ENCODE measurements around the gene L1TD1.
"Not testable (repeated sequence)": the region's sequence is repeated elsewhere in the genome, so short reads cannot be mapped to it uniquely, and the experiment has no call there.

The L1TD1 gene

DNA sequence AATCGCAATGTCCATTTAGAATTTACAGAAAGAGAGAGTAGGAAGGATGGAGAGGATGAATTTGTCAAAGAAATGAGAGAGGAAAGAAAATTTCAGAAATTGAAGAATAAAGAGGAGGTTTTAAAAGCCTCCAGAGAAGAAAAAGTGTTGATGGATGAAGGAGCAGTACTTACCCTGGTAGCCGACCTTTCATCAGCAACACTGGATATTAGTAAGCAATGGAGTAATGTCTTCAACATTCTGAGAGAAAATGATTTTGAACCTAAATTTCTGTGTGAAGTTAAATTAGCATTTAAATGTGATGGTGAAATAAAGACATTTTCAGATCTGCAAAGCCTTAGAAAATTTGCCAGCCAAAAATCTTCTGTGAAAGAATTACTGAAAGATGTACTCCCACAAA is 12.5 kb downstream of the L1TD1 start:
- no peak for DNase-seq (ENCODE audit: low read depth)

DNA sequence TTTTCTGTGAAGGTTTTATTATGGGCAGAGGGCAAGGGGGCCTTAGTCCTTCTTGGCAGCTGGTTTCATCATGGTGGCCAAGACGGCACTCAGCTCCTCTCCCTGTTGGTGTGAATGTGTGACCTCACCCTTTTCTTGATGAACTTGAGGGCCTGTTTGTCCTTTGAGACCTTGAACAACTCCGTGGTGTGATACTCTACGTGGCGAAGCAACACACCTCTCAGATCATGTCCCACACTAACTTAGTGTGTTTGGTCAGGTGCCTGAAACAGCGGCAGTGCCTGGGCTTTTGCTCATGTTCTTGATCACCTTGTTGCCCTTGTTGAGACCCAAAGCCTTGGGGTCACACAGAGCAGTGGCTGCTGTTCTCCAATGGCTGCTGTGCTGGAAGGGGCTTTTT is 13.4 kb downstream of the L1TD1 start:
- DNase-seq (ENCODE audit: low read depth) = no peak

- DNase-seq (ENCODE audit: low read depth) = no peak
Measured at GRCh38 chr1:62208970-62209369, 14.3 kb downstream of the L1TD1 start.

GRCh38 chr1:62209931-62210595 is 15.4 kb downstream of the L1TD1 start:
- no peak for DNase-seq (ENCODE audit: low read depth)

DNA sequence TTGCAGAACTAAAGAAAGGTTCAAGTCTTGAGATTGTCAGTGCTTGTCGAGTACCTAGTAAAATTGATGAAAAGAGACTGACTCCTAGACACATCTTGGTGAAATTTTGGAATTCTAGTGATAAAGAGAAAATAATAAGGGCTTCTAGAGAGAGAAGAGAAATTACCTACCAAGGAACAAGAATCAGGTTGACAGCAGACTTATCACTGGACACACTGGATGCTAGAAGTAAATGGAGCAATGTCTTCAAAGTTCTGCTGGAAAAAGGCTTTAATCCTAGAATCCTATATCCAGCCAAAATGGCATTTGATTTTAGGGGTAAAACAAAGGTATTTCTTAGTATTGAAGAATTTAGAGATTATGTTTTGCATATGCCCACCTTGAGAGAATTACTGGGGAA is 16.3 kb downstream of the L1TD1 start:
- DNase-seq (ENCODE audit: low read depth) = no peak

- DNase-seq (ENCODE audit: low read depth) = no peak
Measured at GRCh38 chr1:62212411-62212810, 17.8 kb downstream of the L1TD1 start.

DNA sequence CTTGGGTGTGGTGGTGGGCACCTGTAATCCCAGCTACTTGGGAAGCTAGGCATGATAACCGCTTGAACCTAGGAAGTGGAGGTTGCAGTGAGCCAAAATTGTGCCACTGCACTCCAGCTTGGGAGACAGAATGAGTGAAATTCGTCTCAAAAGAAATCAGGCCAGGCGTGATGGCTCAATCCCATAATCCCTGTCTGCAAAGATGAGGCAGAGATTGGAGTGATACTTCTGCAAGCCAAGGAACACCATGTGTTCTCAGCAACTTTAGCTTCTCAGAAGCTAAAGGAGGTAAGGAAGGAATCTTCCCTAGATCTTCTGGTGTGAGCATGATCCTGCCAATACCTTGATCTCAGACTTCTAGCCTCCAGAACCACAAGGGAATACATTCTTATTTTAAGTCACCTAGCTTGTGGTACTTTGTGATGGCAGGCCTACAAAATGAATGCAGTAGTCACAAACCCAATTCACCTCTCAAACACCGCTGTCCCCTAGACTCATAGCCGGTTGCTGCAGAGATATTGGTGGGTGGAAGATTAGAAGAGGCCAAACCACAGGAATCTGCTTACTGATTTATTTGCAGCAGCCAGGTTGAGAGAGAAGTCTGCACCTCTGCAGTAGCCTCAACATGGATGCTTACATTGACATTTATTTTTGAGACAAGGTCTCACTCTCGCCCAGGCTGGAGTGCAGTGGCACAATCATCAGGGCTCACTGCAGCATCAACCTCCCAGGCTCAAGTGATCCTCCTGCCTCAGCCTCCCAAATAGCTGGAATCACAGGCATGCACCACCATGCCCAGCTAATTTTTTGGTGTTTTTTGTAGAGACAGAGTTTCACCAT is 18.6 kb downstream of the L1TD1 start:
- DNase-seq (ENCODE audit: low read depth) = no peak

DNA sequence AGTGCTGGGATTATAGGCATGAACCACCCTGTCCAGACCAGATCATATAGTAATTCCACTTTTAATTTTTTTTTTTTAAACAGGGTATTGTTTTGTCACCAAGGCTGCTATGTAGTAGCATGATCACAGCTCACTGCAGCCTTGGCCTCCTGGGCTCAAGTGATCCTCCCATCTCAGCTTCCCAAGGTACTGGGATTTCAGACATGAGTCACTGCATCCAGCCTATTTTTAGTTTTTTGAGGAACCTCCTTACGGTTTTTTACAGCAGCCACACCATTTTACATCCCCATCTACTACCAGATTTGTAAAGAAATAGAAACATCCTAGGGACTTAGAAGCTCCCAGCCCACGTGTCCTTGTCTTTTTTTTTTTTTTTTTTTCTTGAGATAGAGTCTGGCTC is 24.0 kb downstream of the L1TD1 start:
- DNase-seq (ENCODE audit: low read depth) = no peak

DNA sequence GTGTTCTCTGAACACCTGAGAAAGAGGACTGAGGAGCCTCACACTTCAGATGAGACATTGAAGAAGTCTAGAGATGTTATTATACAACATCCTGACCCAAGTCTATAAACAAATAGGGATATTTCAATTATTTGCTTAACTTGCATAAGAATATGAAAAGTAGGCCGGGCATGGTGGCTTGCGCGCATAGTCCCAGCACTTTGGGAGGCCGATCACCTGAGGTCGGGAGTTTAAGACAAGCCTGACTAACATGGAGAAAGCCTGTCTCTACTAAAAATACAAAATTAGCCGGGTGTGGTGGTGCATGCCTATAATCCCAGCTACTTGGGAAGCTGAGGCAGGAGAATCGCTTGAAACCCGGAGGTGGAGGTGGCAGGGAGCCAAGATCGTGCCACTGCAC is 25.8 kb downstream of the L1TD1 start:
- DNase-seq (ENCODE audit: low read depth) = not testable (repeated sequence)

DNA sequence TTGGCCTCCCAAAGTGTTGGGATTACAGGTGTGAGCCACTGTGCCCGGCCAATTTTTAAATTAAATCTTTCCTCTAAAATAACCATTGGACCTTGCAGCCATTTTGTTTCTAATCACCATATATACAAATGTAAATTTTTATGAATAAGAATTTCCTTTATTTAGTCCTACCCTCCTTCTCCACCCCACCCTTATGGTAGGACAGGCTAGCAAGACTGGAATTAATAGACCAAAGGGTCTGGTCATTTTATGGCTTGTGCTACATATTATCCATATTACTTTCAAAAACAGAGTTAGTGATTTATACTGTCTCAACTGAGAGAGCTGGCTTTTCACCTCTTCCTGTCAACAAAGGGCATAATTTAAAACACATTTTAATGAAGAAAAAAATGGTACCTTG is 26.5 kb downstream of the L1TD1 start:
- DNase-seq (ENCODE audit: low read depth) = no peak

DNA sequence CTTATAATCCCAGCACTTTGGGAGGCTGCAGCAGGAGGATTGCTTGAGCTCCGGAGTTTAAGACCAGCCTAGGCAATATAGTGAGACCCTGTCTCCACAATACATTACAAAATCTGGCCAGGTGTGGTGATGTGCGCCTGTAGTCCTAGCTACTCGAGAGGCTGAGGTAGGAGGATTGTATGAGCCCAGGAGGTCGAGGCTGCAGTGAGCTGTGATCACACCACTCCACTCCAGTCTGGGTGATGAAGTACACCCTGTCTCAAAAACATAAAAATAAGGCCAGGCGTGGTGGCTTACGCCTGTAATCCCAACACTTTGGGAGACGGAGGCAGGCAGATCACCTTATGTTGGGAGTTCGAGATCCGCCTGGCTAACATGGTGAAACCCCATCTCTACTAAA is 27.7 kb downstream of the L1TD1 start:
- DNase-seq (ENCODE audit: low read depth) = no peak

DNA sequence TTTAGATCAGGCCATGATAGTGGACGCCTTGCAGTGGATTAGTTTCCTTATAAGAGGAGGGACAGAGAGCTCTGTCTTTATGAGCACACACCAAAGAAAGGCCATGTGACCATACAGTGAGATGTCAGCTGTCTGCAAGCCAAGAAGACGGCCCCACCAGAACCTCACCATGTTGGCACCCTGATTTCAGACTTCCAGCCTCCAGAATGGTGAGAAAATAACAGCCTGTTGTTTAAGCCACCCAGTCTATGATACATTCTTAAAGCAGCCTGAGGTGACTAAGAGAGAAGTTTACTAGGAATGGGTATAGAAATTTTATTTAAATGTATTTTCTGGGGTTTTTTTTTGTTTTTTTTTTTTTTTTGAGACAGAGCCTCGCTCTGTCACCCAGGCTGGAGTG is 29.5 kb downstream of the L1TD1 start:
- no peak for DNase-seq (ENCODE audit: low read depth)

DNA sequence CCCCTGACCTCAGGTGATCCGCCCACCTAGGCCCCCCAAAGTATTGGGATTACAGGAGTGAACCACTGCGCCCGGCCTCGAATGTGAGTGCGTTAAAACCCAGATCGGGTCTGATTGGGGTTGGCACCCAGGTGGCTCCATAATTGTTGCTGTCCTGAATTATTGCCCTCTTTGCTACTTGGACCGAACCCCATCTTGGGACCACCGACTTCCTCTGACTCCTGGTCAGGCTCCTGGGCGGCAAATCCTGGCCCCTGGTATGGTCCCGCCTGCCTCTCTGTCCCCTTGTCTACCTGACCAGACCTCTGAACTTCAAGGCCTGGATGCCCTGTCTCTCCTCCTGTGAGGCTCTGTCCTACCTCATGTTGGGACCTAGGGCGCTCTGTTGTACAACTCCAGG is 32.8 kb downstream of the L1TD1 start:
- DNase-seq (ENCODE audit: low read depth) = no peak

DNA sequence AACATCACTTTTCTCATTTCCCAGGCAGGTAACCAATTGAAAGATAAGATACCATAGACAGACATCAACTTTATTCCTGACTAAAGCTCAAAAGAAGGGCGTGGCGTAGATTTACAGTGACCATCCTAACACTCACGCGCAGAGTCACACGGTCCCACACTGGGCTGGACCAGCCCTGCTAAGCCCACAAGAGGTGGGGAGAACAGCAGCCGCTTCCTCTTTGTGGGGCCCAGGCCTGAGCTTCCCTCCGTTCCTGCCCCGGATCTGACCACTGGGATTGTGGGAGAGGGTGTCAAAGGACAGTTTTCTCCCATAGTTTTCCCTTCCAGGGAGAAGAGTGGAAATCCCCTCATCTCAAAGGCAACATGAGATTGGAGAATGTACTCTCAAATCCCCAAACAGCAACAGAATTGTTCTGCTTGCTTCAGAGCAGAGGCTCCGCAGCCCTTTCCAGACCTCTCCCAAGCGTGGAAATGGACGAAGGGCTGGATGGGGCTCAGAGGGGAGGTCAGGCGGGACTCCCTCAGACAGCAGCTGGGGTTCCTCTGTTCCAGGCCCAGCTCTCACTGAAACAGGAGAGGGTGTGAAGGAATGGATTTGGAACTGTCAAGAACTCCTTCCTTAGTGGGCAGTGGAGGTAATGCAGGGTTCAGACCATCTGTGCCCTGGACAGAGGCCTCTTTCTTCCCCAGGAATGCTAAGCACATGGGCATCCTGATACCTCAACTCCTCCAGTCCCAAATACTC is 33.7 kb downstream of the L1TD1 start:
- DNase-seq (ENCODE audit: low read depth) = no peak

DNA sequence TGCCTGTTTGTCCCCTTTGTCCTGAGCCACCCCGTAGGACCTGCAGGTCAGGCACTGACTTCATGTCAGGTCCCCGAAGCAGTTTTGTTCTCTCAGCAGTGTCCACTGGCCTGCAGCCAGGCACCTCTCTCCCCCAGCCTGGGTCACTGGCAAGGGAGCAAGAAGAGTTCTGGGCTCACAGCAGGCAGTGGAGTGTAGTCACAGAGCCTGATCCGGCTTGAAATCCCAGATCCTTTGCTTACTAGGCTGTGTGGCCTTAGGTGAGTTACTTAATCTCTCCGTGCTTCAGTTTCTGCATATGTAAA is 34.2 kb downstream of the L1TD1 start:
- no peak for DNase-seq (ENCODE audit: low read depth)

- no peak for DNase-seq (ENCODE audit: low read depth)
Measured at GRCh38 chr1:62229468-62229867, 34.8 kb downstream of the L1TD1 start.

- no peak for DNase-seq (ENCODE audit: low read depth)
Measured at GRCh38 chr1:62229932-62230331, 35.3 kb downstream of the L1TD1 start.

DNA sequence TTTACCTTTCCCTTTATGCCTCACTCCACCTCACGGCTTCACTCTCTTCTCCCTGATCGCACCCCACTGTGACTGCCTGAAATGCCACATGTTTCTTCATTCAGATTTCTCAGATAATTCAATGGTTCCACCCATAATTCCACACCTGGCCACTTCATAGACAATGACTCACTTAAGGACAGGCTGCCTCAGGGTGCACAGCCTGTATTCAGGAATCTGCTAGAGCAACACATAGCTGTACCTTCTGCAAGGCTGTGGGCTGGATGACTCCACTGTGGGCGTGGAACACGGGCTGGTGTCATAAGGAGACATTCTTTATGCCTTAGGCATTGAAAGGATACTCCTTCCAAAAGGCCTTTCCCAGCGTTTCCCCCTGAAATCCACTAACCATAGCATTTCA is 36.1 kb downstream of the L1TD1 start:
- no peak for DNase-seq (ENCODE audit: low read depth)

DNA sequence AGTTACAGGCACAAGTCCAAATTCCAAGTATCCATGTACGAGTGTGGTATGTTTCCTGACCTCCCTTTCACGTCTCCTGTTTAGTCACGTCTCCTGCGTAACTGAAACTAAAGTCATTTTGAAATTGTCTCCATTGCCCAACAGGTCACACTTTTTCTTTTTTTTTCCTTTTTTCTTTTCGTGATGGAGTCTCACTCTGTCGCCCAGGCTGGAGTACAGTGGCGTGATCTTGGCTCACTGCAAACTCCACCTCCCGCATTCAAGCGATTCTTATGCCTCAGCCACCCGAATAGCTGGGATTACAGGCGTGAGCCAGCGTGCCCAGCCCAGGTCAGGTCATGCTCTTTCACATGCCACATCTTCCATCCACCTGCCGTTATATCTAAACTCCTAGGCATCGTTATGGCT is 38.2 kb downstream of the L1TD1 start:
- no peak for DNase-seq (ENCODE audit: low read depth)

- no peak for DNase-seq (ENCODE audit: low read depth)
Measured at GRCh38 chr1:62233926-62234450, 39.3 kb downstream of the L1TD1 start.

- DNase-seq (ENCODE audit: low read depth) = no peak
Measured at GRCh38 chr1:62234688-62235087, 40.0 kb downstream of the L1TD1 start.

DNA sequence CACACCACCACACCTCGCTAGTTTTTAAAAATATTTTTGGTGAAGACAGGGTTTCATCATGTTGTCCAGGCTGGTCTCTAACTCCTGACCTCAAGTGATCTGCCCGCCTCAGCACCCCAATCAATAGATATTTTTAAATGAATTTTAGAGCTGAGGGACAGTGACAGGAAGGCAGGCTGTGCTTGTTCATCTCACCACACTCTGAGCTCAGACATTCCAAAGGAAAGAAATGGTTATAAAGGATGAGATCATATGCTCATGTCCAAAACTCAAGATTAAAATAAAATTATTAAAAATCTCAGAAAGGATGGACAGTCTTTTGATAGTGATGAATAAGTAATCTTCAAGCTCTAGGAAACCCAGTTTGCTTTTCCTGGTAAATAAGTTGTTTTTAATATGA is 40.9 kb downstream of the L1TD1 start:
- no peak for DNase-seq (ENCODE audit: low read depth)

GRCh38 chr1:62237361-62237760 is 42.7 kb downstream of the L1TD1 start:
- no peak for DNase-seq (ENCODE audit: low read depth)
